Choroid plexus epithelial cell (primary cell): Measurements from ENCODE around the gene SCYL1.
A peak's percentile ranks its signal among the peaks of the same experiment; 100 is the strongest.

Source experiments
- DNase-seq: peaks from one replicate; pipeline ENCODE4 v3.0.0-alpha.2; 2010; ENCODE audit warnings: low read depth
- H3K4me3 ChIP-seq: 2 replicates; pipeline ENCODE4 v1.5.1; 2011; ENCODE audit warnings: low read depth, mild to moderate bottlenecking, control low read depth, low read length, moderate library complexity
- TF ChIP-seq, protein P1 (sequence below): conservative IDR thresholded peaks from 2 replicates; pipeline ENCODE4 v1.5.1; 2011; ENCODE audit warnings: low read depth, mild to moderate bottlenecking, control low read depth, inconsistent platforms, low read length, moderate library complexity

SCYL1 gene

DNA sequence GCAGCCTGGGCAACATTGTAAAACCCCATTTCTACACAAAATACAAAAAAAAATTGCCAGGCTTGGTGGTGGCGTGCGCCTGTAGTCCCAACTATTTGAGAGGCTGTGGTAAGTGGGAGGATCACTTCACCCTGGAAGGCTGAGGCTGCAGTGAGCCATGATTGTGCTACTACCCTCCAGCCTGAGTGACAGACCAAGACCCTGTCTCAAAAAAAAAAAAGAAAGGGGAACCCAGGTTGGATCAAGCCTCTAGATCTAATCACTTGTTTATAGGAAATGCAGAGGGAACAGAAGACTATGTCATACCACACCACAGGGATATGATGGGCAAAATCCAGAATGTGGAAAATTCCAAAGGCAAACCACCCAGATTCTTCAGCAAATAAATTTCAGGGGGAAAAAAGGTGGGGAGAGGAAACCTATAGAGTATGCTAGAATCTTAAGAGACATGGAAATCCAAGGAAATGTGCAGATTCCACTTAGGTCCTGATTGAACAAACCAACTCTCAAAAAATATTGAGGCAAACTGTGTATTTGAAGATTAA, 42.5 kb upstream of the SCYL1 start:
- no peak for DNase-seq
- TF ChIP-seq, protein P1, sequence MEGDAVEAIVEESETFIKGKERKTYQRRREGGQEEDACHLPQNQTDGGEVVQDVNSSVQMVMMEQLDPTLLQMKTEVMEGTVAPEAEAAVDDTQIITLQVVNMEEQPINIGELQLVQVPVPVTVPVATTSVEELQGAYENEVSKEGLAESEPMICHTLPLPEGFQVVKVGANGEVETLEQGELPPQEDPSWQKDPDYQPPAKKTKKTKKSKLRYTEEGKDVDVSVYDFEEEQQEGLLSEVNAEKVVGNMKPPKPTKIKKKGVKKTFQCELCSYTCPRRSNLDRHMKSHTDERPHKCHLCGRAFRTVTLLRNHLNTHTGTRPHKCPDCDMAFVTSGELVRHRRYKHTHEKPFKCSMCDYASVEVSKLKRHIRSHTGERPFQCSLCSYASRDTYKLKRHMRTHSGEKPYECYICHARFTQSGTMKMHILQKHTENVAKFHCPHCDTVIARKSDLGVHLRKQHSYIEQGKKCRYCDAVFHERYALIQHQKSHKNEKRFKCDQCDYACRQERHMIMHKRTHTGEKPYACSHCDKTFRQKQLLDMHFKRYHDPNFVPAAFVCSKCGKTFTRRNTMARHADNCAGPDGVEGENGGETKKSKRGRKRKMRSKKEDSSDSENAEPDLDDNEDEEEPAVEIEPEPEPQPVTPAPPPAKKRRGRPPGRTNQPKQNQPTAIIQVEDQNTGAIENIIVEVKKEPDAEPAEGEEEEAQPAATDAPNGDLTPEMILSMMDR, result no peak
- H3K4me3 ChIP-seq, result no peak overlapping the region

DNA sequence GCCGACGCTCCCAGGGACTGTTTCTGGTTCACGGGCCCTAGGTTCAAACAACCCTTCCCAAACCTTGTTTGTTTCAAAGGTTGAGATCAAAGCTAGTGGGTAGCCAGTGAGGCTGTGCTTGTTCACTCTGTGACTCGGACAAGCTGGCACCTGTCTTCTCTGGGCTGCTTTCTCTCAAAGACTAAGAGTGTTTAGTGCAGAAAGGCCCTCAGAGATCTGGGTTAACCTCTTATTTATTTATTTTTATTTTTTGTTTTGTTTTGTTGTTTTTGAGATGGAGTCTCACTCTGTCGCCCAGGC, 39.0 kb upstream of the SCYL1 start:
- no peak for DNase-seq
- TF ChIP-seq, protein P1, result no peak
- H3K4me3 ChIP-seq, result no peak overlapping the region

DNA sequence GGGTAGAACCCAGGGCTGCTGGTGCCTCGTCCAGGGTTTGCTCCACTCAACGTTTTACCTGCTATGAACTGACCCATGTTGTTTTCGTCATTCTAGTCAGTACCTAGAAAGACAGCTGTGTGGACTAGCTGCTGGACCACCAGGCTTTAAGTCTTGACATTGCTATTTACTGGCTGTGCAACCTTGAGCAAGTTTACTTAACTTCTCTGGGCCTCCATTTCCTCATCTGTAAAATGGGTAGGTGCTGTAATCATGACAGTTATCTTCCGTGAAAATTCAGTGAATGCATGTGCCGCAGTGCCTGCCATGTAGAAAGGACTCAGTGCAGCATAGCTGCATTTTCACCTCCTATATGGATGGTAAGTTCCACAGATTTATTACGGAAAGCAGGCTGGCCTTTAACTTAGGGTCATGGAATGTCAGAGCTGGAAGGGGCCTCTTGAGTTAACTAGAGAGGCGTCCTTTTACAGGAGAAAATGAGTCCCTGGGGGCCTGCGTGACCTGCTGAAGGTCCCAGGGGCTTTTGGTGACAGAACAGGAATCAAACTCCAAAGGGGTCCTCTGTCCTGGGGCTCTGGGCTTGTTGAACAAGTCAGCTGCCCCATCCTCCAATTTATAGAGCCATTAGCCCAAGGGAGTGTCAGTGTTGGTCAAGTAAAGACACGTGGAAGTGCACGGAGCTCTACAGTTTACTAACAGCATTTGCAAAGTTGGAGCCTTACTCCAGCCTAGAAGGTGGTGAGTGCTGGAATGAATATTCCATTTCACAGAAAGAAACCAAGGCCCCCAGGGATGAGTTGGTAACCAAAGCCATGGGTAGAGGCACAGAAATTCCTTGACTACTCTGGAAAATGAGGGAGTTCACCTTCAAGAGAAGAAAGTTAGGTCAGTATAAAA, 38.1 kb upstream of the SCYL1 start:
- no peak for DNase-seq
- TF ChIP-seq, protein P1, result no peak
- H3K4me3 ChIP-seq, result no peak overlapping the region

DNA sequence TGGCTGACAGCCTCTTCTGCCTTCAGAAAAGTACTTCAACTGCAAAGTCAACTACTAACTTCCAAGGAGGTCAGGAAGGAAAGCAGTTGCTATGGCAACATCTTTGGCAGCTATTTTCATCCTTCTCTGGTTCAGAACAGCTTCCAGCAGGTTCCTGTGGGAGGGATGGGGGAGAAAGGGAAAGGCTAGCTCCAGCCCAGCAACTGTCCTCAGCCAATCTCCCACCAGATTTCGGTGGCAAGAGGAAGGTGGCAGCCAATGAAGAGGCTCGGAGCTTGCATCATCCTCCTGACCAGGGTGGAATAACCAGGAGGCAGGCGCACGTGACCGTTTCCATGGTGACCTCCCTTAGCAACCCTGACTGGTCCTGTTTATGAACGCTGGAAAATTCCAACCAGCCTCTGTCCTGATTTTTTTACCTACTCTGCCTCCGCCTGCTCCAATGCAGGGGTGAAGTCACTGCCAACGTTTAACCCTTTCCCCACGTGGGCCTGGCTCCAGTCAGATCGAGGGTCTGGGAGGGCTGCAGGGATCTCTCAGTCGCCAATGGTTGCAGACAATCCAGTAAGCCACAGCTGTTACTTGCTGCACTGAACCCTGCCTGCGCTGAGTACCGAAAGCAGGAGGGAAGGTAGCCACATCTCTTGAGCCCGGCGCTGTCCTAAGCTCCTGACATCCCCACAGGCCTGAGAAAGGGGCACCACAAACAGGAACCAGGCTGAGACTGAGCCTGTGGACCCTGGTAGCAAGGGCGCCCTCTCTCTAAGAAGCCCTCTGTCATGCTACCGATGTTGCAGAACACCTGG, 37.2 kb upstream of the SCYL1 start:
- H3K4me3 ChIP-seq, result peak overlapping the region; percentile 1
- peak; percentile 100 for DNase-seq

DNA sequence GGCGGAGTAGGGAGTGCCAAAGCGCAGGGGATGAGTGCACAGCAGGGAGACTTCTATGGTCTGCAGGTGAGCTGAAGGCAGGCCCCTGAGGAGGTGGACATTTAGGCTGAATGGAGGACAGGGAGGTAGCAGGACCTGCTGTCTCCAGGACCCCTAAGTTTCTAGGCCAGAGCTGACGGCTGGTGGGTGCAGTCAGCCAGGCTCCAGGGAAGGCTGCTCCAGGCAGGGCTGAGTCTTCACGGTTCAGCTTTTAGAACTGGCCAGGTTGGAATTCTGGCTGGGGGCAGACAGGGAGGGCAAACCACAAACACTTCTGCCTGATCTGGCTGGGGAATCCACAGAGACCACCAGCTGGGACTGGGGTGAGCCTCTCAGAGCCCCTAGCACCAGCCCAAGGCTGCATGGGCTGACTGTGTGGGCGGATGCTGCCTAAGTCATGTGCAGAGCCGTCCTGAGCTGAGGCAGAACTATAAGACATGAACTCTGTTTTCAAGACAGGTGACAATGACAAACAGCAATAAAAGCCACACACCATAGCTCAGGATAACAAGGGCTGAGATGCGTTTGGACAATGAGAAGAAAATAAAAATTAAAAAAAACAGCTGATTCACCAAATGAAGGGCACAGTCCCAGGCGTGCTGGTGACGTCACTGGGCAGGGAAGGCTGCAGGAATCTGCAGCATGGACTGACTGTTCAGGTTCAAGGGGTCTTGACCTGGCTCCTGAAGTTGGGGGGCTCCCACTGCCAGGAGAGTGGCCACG, 36.4 kb upstream of the SCYL1 start:
- DNase-seq, result peak; percentile 85
- TF ChIP-seq, protein P1, result no peak
- H3K4me3 ChIP-seq, result peak overlapping the region; percentile 1

More for the DNA sequence above, 37.2 kb upstream of the SCYL1 start:
- TF ChIP-seq, protein P1, result no peak

DNA sequence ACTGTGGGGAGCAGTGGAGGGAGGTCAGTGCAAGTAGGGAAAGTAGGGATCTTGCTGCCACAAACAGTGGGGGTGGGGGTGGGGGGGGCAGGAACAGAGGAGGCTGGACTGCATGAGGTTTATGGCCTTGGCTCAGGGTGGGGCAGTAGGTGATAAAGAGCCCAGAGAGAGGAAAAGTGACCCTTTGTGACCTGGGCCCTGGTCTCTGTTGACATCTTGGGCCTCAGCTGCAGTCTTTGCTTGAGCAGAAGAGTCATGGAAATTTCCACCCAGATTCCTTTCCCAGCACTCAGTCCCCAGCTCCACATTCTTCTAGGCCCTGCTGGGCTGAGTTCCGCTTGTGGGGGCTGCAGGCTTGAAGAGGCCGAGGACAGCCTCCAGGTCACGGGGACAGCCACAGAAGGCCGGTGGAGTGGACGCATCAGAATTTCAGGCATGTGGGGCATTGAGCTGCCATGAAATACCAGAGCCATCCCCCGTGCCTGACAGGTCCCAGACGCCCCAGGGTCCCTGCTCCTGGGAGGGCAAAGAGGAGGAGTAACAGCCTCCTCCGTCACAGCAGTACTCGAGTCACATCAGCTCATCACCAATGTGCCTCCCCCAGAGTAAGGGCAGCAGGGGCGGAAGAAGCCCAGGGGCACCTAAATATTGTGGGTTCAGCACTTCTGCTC, 35.7 kb upstream of the SCYL1 start:
- TF ChIP-seq, protein P1, result no peak
- H3K4me3 ChIP-seq, result no peak overlapping the region
- peak; percentile 87 for DNase-seq
